ENCODE data around the gene MINDY4. TPM values are rescaled to one million over a fixed set of nuclear protein-coding genes. Genes with fewer than 3 reads are reported as not detected.

MINDY4 gene
- total and polyA plus RNA-seq, 2 of the 8 experiments (the other 6 are each of a cell fraction or from before 2014, with no cell fraction given), result 1.3 to 3.6 TPM

DNA sequence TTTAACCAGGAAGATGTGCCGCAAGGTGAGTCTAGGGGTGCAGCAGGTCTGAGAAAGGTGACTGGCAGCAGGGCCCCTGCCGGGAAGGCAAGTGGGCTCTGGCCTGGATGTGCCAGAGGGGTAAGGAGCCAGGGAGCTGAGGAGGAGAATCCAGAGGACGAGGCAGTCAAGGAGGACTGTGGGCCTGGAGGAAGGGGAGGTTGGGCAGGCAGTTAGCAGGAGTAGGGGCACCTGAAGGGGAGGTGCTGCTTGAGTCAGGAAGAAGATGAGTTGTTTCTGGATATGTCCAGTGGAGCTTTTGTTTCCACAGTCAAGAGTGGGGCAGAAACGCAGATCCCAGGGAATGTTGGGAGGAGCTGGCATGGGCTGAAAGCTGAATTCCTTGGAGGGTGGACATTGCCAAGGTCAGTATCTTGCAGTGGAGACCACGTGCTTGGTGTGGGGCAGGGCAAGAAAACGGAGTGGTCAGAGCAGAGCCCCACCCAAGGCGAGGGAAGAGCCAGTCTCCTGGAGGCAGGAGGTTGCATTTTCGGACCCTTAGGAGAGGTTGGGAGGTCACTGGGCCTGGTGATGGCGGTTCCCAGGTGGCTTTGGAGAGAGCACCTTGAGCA, 34.0 kb downstream of the MINDY4 start:
- H3K18ac ChIP-seq (ENCODE audit: extremely low read depth, low read length), result no peak overlapping the region
- no peaks in the 10 kb centered on the region for H3K4me1 ChIP-seq (replicated peaks in 1 of 4; ENCODE audit: control insufficient read depth in 3 of 4, insufficient read depth in 4 of 4, low read length in 3 of 4)
- H2BK20ac ChIP-seq (ENCODE audit: low read length), result no peak overlapping the region
- no peak overlapping the region for H3K4me2 ChIP-seq (ENCODE audit: insufficient read depth in 1 of 2, low read depth in 2 of 2, low read length in 2 of 2)
- H3K9ac ChIP-seq (replicated peaks in 1 of 4; ENCODE audit: extremely low read depth in 1 of 4, low read depth in 3 of 4, low read length in 3 of 4), result no peak overlapping the region
- no peak overlapping the region for H2AFZ ChIP-seq (ENCODE audit: low read length)
- FAIRE-seq (no peak), DNase-seq (ENCODE audit: low read depth in 1 of 2, low spot score in 2 of 2) (no peak)
- CTCF ChIA-PET (ENCODE audit: partially characterized antibody), result interaction anchor here (0.6 to 4.1 kb wide), 8 partner anchors 9 to 172 kb away, joined by 3 to 19 read pairs (median 3); no protein-coding TSS in a partner anchor
- no peak overlapping the region for H3K4ac ChIP-seq (replicated peaks; ENCODE audit: insufficient read length, low read depth, low read length)
- no peak overlapping the region for H3K56ac ChIP-seq (replicated peaks; ENCODE audit: insufficient read length, low read depth, low read length)
- no peak overlapping the region for H2BK120ac ChIP-seq (replicated peaks; ENCODE audit: low read depth, low read length)
- no peaks in the 10 kb centered on the region for H3K27me3 ChIP-seq (replicated peaks in 1 of 4; ENCODE audit: control insufficient read depth in 3 of 4, extremely low read depth in 1 of 4, insufficient read depth in 3 of 4, low read length in 3 of 4)
- no peaks in the 10 kb centered on the region for H3K79me1 ChIP-seq (ENCODE audit: low read depth, low read length)
- no peak overlapping the region for H4K91ac ChIP-seq (replicated peaks; ENCODE audit: insufficient read length, low read length)
- no peak for TF ChIP-seq CHD2 (IDR thresholded peaks at IDR 0.05; ENCODE audit: low read length)
- no peak for TF ChIP-seq SAP30 (IDR thresholded peaks at IDR 0.05; ENCODE audit: insufficient read depth, insufficient replicate concordance, low read length)
- TF ChIP-seq KDM4A (IDR thresholded peaks at IDR 0.05; ENCODE audit: low read depth, low read length, severe bottlenecking), result no peak
- no peak for TF ChIP-seq GABPA (IDR thresholded peaks at IDR 0.05; ENCODE audit: borderline replicate concordance, insufficient read depth, low read length)
- TF ChIP-seq SRF (IDR thresholded peaks at IDR 0.05; ENCODE audit: low read depth, low read length), result no peak
- no peak for TF ChIP-seq SP1 (IDR thresholded peaks at IDR 0.05; ENCODE audit: low read depth, low read length)
- no peak for TF ChIP-seq TBP (IDR thresholded peaks at IDR 0.05; ENCODE audit: low read depth, low read length)
- H4K8ac ChIP-seq (ENCODE audit: extremely low read depth, insufficient read depth, low read length), result no peak overlapping the region
- no peak overlapping the region for H3K23ac ChIP-seq (ENCODE audit: insufficient read length)
- no peaks in the 10 kb centered on the region for H3K79me2 ChIP-seq (ENCODE audit: control insufficient read depth in 1 of 2, insufficient read depth in 2 of 2, low read length in 2 of 2)
- H3K36me3 ChIP-seq (ENCODE audit: control insufficient read depth in 2 of 4, insufficient read depth in 4 of 4, low read length in 3 of 4), result no peaks in the 10 kb centered on the region
- H3K14ac ChIP-seq (ENCODE audit: insufficient read length), result no peak overlapping the region
- H2AK5ac ChIP-seq (ENCODE audit: low read depth, low read length), result no peak overlapping the region
- H3K27ac ChIP-seq (ENCODE audit: low read depth, low read length), result no peak overlapping the region
- no peak overlapping the region for H2BK12ac ChIP-seq (ENCODE audit: low read depth, low read length)
- H3K23me2 ChIP-seq (ENCODE audit: low read depth, low read length), result peaks cover 4% of the 10 kb centered on the region; the same call in 1 of the 2 replicates
- H3K9me3 ChIP-seq (ENCODE audit: insufficient read depth in 2 of 2, low read depth in 1 of 2, low read length in 1 of 2), result peaks cover 0 to 3% of the 10 kb centered on the region in 2 experiments; a peak in 1 of 4 replicates
- H4K20me1 ChIP-seq (replicated peaks in 1 of 2; ENCODE audit: control insufficient read depth in 1 of 2, insufficient read depth in 2 of 2, low read length in 2 of 2), result peaks cover 0 to 2% of the 10 kb centered on the region in 2 experiments
- 80% methylated on average over 9 of the region's 9 CpGs; no CpG with 5 or more reads in 1 of the 2 experiments for WGBS, 2 experiments (ENCODE audit: extremely low coverage in 1 of 2, insufficient coverage in 1 of 2, insufficient read length in 1 of 2, insufficient replicate concordance in 2 of 2, low coverage in 1 of 2, low lambda C conversion rate in 2 of 2, missing lambda C conversion rate in 1 of 2)
- no peak overlapping the region for H2BK15ac ChIP-seq (ENCODE audit: low read length)
- POLR2A ChIA-PET (ENCODE audit: partially characterized antibody), result no interaction called here
- no peak overlapping the region; the same call in 1 of the 2 replicates for H2BK5ac ChIP-seq (ENCODE audit: low read depth, low read length)
- H4K5ac ChIP-seq (ENCODE audit: insufficient read length, low read depth, low read length), result no peak overlapping the region
- no peak overlapping the region for H3K4me3 ChIP-seq (ENCODE audit: extremely low read depth in 1 of 4, insufficient read depth in 2 of 4, low read depth in 3 of 4, low read length in 4 of 4)

Data from H1 (cell line).